Ecto neural progenitor cell (in vitro differentiated cells): ENCODE measurements around the gene SOX8.
"Not testable (repeated sequence)": the region's sequence is repeated elsewhere in the genome, so short reads cannot be mapped to it uniquely, and the experiment has no call there.

ENCODE experiments used
- DNase-seq: peaks from one replicate; pipeline ENCODE4 v3.0.0-alpha.2; 2018; ENCODE audit warnings: low spot score

Gene SOX8

DNA sequence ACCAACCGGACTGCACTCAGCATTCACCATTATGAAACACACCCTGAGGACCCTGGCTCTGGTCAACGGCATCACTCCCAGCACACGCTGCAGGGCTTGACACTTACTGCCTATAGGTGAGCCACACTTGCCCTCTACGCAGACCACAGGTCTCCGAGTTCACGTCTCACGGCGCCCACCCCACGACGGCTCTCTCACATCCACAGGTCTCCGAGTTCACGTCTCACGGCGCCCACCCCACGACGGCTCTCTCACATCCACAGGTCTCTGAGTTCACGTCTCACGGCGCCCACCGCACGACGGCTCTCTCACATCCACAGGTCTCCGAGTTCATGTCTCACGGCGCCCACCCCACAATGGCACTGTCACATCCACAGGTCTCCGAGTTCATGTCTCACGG is 25.8 kb upstream of the SOX8 start:
- not testable (repeated sequence) for DNase-seq

DNA sequence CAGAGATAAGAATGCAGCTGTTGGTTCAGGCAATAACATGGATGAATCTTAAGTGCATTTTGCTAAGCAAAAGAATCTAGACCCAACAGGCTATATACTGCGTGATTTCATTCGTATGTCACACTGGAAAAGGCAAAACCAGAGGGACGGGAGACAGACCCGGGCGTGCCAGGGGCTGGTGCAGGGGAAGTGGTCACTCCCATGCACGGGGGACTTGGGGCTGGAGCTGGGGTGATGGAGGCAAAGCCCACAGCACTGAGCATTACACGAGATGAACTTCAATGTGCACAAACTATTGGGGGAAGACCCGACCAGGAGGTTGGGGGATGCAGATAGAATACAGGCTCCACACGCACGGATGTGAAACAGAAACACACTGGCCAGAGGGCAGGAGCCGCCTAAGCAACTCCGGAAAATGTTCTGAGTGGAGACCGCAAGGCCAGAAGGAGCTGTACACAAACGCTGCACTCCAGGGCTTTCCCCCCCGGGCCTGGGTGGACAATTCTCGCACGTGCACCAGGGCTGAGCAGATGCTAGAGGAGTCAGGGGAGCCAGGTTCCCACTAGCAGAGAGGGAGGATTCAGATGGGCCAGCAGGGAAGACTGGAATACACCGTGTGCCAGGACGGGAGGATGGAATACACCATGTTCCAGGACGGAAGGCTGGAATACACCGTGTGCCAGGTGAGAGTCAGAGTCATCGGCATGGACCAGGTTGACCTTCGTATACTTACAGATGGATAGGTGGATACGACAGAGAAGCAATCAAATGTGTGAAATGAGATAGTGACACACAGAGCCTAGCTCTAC is 22.1 kb upstream of the SOX8 start:
- no peak for DNase-seq

DNA sequence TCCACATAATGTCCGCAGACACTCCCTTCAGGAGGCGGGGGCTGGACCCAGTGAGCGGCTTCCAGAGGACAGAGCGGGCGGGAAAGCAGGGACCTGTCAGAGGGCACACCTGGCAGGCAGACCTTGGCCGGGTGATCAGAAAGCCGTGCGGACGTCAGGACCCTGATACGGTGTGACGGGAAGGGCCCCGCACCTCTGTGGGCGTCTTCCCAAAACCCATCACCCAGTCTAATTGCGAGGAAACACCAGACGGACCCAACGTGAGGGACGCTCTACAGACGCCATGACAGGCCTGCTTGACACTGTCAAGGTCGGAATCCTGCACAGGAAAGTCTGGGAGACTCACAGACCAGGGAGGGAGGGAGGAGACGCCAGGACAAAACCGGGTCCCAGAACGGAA is 19.2 kb upstream of the SOX8 start:
- DNase-seq = no peak

DNA sequence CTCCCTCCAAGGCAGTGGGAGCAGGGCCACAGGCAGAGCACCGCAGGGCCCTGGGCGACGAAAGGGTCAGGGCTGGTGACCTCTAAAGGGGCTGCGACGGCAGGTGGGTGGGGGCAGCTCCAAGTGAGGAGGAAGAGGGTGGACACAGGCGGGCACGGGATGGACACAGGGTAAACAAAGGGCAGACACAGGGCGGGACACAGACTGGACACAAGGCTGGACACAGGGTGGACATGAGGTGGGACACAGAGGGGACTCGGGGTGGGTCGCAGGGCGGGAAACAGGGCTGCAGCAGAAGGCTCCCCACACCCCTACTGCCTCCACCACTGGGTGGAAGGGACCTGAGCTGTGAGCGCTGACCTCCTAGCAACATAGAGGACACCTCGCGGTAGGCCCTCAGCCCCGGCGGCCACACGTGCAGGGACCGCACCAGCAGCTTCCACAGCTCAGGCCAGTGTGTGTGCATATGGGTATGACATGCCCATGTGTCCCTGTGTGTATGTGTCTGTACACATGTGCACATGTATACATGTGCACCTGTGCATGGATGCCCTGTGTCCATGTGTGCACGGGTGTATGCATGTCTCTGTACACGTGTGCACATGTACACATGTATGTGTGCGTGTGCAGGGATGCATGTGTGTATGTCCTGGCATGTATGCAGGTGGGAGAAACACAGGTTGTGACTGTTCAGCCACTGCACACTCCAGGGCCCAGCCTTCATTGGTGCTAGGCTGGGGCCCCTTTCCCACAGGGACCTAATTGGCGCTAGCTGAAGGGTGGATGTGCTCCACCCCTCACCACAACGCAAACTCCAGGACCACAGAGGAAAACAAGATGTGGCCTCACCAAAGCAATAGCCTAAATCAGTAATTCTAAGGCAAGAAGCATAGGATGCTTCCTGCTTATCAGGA is 18.4 kb upstream of the SOX8 start:
- DNase-seq = no peak

DNA sequence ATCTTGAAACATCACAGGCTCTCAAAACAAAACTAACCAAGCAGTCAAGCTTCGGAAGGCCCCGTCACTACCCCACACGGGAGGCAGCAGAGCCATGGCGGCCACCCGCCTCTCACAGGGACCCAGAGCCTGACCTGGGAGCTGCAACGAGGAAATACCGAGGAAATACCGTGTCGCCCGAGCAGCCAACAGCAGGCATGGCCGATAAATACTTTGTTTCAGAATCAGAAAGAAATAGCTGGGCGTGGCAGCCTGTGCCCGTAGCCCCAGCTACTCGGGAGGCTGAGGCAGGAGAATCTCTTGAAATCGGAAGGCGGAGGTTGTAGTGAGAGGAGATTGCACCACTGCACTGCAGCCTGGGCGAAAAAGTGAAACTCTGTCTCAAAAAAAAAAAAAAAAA is 17.7 kb upstream of the SOX8 start:
- no peak for DNase-seq

DNA sequence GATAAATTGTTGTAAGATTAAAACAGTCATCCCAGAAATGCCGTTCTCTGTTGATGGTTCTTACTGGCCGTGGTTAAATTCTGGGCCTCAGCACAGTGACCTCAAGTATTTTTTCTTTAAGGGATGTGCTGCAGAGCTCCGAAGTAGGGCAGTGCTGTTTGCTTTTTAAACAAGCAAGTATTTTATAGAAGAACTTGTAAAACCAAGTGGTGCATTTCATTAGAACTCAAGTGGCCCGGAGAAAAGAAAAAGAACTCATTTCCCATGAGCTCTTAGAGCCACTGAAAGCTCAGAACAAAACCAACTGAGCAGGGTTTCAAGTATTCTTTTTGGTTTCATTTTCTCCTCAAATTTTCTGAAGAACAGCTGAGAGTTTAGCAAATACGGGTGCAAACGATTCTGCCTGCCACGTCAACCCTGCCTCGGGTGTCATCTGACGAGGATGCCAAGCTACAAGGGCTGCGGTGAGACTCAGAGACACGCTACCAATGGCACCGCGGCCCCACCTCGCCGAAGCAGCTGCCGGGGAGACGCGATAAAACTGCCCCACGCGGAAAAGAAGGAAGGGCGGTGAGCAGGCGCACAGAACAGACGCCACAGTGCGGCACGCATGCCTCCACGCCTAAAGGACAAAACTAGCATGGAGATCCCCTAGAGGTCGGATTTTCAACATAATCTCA is 17.1 kb upstream of the SOX8 start:
- DNase-seq = no peak

DNA sequence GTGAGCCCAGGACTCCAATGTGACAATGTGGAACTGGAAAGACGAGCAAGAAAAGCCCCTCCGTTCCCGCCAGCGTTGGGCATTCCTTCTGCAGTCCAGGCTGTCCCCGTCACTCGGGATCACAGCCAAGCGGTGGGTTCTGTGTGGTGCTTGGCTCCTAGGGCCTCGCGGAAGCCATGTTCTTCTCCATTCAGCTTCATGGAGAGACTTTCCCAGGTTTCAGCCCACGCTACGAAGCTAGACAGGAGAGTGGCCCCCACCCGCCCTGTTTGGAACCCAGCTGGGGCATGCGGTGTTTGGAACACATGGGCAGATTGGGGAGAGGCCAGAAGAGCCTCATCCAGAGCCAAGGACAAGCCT is 16.6 kb upstream of the SOX8 start:
- no peak for DNase-seq

DNA sequence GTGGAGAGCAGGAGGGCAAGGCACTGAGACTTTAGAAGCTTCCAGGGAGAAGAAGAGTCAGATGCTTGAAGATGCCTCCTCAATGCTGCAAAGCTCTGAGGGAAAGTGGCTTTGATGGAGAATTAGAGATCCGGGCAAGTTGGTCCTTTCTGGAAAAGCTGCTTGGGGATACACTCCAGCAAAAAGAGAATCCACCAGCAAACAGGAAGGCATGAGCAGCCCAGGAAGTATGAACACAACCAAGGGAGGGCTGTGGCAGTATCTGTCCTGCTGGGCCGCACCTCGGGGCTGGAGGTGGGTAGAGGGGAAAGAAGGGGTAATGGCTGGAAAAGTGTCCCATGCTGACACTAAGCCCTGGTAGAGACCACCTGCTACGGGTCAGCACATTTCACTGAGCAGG is 16.1 kb upstream of the SOX8 start:
- DNase-seq = no peak

DNA sequence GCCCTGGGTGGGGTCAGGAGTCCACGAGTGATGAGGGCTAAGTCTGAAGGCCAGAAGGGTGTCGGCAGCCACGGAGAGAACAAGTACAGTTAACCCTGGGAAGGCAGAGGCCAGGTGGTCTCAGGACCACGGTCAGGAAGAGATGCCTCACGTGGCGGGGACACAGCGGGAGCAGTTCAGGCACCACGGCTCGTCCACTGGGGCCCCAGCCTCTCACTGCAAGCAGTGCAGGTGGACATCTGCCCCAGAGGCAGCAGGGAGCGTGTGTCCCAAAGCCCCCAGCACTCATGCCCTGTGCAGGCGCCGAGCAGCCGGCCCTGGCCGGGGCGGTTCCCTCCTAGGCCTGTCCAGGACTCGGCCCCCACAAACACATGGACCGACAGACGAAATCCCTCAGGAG is 15.5 kb upstream of the SOX8 start:
- no peak for DNase-seq

DNA sequence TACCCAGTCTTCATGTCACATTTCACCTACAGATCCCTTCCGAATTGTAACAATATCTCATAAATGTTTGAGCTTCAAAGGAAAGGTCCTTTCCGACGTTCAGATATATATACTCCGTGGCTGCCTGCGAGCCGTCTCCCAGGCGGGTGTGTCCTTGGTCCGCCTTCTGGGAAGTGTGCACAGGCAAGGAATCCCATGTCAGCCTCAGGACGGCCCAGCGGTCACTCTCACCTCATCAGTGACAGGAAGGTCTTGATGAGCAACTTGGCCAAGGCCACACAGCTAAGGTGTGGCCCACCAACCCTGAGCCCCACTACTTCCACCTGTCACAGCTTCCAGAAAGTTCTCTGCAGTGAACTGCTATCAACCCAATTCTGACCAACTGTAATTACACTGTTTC is 15.1 kb upstream of the SOX8 start:
- DNase-seq = no peak

DNA sequence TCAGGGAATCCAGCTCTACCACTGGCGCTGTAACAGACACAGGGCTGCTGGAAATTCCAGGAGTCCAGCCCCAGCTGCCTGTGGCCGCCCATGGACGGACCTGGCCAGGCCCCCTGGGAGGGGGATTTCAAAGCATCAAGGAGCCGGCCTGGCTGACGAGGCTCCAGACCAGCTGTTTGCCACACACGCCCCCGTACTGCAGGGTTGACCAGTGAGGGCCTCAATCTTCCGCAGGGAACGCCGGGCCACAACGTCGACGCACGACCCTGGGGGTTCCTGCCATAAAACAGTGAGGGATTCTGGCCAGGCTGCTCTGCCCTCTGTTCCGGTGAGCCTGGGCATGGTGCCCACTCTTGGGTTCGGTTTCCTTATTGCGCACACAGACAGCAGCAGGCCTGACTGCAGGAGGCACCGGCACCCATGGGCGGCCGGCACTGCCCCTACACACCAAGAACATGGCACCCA is 14.5 kb upstream of the SOX8 start:
- DNase-seq = no peak

DNA sequence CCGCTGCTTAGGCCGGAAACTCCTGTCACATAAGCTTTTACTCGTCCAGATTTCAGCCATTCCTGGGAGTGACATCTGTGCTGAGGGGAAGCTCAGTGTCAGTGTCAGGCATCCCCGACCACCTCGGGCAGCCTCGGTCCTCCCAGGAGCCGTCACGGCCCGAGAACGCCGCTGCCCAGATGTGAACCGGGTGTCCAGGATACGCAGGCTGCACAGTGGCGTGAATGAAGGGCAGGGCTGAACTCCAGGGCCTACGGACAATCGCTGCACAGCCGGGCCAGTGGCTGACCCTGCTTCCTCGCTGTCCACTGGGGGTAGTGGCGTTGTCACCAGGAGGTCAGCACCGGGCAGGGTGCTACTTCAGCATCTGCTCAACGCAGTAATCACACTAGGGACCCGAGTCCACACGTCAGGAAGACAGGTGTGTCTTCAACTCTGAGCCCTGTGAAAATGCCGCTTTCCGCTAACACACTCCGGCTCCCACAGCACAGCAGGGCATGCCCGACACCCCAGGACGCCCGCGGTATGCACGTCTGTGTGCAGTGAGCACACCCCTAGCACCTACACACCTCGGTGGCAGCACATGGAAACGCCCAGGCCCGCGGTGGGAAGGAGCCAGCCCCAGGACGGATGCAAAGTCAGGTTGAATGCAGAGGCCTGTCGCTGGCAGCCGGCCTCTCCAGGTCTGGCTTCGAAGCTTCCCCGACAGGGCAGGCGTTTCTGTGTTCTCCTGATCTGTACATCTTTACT is 13.8 kb upstream of the SOX8 start:
- no peak for DNase-seq

DNA sequence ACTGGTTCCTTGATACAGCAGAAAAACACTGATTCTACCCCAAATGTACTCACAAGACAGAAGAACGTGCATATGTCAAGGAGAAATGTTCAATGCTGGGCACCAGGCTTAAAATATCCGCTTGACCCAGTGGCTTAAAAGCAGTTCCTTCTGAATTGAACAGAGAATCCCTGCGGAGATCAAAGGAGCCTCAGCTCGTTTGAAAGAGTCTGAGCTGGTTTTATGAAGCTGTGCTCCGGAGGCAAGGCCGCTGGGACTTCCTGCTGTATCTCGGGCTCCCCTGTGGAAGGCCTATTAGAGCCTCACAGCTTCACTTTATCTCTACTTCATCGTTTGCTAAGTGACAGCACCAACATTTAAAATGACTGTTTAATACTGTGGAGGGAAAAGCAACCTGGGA is 12.9 kb upstream of the SOX8 start:
- DNase-seq = no peak

DNA sequence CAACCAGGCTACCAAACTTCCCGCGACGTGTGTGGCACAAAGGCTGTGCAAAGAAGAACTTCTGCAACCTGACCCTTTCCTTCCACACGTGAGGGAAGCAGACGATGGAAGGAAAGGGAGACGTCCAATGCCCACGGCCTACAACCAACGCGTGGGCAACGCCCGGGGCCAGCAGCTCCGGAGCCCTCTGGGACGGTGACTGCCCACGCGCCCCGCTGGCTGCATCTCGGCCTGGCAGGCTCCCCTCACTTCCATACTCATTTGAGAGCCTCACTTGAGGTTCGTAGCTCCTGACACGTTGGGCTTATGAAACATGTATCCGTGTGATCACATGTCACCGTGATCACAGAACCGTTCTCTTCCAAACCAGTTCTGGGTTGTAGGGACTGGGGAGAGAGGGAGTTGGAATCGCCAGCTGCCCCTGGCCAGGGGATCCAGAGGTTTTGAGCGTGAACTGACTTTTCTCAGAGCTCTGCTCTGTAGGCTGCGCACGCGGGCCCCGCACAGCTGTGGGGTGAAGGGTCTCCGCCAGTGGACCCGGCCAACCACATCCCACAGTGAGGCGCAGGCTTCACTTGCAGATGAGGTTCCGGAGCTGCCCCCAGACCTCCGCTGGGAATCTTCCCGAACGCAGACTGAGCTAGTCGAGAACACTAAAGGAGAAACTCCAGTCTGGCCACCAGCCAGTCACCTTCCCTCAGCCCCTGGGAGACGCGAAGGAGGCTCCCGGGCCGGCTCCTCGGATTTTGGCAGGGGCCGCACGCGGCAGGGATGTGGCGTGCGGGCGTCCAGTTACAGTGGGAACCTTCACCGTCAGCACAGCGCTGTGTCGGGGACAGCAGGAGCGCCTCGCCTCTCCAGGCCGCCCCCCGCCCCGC is 11.8 kb upstream of the SOX8 start:
- DNase-seq = no peak

DNA sequence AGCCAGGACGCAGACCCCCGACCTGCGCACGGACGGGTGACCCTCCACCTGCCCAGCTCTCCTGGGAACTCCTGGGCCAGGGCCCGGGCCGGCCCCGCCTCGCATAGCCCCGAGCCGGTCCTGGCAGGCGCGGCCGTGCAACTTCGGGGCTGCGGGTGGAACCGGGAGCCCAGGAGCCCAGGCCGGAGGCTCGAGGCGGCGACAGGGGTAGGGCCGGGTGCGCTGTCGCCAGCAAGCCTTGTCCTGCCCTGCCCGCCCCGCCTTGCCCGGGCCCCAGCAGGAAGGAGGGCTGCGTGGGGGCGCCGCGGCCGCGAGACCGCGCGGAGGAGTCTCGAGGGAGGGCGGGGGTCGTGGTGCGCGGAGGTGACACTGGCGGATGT is 11.2 kb upstream of the SOX8 start:
- DNase-seq = no peak

DNA sequence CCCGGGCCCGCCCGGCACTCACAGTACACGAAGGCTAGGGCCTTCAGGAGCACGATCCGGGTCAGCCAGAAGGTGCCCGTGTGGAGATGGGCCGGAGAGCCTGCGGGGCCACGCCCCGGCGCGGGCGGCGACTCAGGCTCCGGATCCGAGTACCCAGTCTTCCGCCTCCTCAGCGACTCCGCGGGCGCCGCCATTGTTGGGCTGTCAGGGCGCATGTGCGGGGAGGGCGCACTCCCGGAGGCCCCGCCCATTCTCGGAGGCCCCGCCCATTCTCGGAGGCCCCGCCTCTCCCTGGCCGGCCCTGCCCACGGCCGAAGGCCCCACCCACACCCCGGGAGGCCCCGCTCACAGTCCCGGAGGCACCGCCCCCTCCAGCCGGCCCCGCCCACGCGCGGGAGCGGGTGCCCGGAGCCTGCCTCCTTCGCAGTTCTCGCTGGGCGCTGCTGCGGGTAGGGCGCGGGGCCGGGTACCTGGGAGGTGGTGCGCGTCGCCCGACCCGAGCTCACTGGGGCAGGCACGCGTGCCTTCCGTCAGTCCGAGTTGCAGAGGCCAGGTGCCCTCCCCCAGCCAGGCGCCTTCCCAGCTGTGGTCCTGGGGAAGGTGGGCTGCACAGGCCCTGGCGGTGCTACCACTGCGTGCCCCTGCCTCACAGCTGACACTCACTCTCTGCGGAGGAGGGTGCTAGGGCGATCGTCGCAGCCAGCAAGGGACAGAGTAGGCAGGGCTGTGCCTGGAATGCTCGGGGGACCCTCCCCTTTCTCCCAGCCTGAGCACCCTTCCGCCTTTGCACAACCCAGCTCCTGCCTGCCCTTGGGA is 10.6 kb upstream of the SOX8 start, which contains the start of gene LMF1:
Gene LMF1 (minus strand): TSS at position 219 of the 816 bp plus-strand sequence. CDS start 4 bp downstream, at position 215.
- peak; percentile 98 for DNase-seq

DNA sequence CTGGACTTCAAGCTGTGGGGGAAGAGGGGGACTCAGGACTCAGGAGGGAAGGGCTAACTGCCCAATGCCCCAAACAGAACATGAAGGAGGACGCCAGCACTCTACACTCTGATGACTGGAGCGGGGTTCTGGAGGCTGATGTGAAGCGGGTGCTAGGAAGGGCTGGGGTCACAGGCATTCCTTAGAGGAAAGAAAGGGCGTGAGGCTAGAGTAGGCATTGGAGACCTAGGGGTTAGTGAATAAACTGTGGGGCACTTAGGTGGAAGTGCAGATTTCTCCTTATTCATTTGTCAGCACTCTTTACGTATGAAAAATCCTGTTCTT is 10.0 kb upstream of the SOX8 start:
- DNase-seq = no peak

DNA sequence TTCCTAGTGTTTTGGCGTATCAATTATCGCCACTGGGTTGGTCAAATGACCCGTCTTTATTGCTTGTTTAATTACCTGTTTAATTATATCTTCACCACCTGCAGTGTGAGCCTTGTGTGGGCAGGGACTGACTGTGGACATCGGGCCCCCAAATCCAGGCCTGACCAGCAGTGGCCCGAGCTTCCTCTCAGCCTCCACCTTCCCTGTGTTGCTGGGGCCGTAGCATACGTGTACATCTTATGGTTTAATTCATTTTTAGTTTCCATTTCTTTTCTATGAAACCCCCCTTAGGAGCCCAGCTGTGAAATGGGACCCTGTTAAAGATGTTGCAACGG is 9.6 kb upstream of the SOX8 start:
- DNase-seq = no peak

DNA sequence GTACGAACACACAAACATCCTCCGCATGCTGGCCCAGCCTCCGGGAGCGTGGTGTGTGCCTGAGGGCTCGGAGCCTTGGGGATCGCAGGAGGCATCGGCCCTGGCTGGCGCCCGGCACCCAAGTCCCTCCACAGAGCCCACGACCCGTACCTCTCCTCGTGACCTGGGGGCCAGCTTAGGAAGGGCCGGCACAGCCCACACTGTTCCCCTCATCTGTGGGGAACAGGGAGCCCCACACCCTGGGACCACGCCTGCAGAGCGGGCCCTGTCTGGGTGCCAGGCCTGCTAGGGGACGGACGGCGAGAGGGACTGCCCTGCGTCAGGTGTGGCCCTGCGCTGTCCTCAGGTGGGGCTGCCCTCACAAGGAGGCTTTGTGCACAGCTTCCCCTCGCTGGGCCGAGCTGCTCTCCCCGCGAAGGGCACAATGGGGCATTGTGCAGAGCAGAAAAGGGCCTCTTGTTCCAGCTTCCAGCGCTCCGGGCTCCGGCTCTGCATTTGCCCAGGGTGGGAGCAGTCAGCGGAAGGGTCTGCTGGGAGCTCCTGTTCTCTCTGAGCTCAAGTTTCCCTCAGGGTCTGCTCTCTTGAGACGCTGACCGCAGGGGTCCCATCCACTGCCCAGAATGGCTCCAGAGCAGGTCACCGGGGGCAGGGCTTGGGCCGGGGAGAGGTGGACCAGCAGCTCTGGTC is 9.1 kb upstream of the SOX8 start:
- no peak for DNase-seq

DNA sequence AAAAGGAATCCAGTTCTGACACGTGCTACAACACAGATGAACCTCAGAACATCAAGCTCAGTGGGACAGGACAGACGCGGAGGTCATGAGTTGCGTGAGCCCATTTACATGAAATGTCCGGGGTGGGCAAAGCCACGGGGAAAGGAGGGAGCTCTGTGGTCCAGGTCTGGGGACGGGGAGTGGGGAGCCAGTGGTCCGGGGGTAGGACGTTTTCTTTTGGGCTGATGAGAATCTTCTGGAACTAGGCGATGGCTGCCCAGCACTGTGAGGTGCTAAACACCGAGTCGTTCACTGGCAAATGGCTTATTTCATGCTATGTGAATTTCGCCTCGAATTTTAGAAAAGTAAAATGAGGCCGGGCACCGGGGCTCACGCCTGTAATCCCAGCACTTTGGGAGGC is 8.2 kb upstream of the SOX8 start:
- DNase-seq = no peak
